Measurements from ENCODE around the gene POR.
A peak's percentile ranks its signal among the peaks of the same experiment; 100 is the strongest.

POR gene

DNA sequence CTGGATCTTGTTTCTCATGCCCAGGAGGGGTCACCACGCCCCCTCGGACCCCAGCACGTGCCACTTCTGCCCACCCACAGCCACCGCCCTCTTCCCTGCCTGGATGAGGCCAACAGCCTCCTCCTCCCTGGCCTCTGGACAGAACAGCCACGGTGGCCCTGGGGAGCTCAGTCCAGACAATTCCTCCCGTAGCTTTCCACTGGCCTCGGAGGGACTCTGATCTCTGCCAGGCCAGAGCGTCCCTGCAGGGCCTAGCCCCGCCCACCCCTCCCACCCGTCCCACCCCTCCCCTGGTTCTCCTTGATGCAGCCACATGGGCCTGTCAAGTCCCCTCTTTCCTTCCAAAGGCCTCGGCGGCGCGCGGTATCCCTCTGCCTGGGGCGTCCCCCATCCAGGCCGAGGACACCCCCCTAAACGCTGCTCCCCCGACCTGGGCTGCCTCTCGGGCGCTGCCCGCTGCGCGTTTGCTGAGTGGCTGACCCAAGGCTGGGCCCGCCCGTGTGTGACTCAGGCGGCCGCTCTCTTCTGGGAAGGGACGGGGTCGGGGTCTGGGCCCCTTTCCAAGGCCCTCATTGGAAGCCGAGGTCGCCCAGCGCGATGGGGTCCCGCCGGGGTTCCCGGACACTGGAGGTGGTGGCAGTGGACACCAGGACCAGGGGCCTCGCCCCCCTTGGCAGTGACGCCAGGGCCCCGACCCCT, 78.9 kb downstream of the POR start:
- Histone ChIP-seq H3K36me3 (ENCODE audit: insufficient read depth, low read length) (no peaks in the 10 kb centered on the region), H3F3A (ENCODE audit: low read depth) (no peaks in the 10 kb centered on the region), H3K4me1 (ENCODE audit: insufficient read depth, low read length, poor library complexity, severe bottlenecking) (peaks cover 8% of the 10 kb centered on the region), H3K9ac (ENCODE audit: low read depth, low read length, poor library complexity, severe bottlenecking) (peak overlapping the region; percentile 71), H4K20me1 (ENCODE audit: insufficient read depth, low read length, poor library complexity, severe bottlenecking) (peaks cover 3% of the 10 kb centered on the region), H3K9me3 (ENCODE audit: insufficient read depth, low read depth, low read length) (no peaks in the 10 kb centered on the region), H2AFZ (ENCODE audit: low read length) (peak overlapping the region; percentile 56), H3K4me3 (ENCODE audit: low read length, poor library complexity, severe bottlenecking) (peak overlapping the region; percentile 95), H3K9me2 (replicated peaks; ENCODE audit: low read depth, low read length) (no peaks in the 10 kb centered on the region), H3K79me2 (ENCODE audit: insufficient read depth, low read length) (no peaks in the 10 kb centered on the region), H3K27me3 (ENCODE audit: insufficient read depth, low read length, poor library complexity, severe bottlenecking) (no peaks in the 10 kb centered on the region), H3K4me2 (ENCODE audit: low read depth, low read length, poor library complexity, severe bottlenecking) (peak overlapping the region; percentile 87)
- TF ChIP-seq CTCF (conservative IDR thresholded peaks at IDR 0.05; ENCODE audit: low read length) = no peak
- TF ChIP-seq EZH2phosphoT487 (IDR thresholded peaks at IDR 0.05; ENCODE audit: borderline replicate concordance) = no peak

DNA sequence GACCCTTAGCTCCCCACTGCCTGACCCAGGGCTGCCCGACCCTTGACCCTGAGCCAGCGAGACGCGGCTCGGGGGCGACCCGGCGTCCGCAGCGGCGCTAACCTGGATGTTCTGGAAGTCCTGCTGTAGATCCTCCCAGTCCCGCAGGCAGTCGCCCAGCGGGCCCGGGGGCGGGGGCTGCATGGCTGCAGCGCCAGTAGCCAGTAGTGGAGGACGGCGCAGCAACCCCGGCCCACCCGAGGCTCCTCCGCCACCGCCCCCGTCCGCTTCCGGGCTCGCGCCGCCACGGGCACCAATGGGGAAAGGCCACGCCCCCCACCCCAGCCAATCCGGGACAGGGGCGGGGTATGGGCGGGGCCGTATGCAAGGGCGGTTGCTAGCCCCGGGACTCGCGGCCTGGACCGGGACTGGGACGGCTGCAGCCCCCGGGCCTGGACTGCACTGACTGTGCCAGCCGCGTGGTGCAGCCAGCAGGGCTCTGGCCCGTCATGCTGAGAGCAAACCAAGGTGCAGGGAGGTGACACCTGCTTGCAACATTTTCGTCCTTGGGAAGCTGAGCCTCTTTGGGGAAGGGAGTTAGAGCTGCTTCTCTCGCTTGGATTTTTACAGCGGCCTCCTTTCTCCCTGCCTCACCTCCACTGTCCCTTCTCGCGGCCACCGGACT, 79.6 kb downstream of the POR start, which contains the start of gene TMEM120A:
Gene TMEM120A, minus strand, starts transcription at position 208 of the 664 bp plus-strand sequence. Its CDS starts 25 bp downstream, at position 183.
- no peaks in the 10 kb centered on the region for H3K9me3 ChIP-seq (ENCODE audit: insufficient read depth, low read depth, low read length)
- peak within 1 kb of the TSS; percentile 81 for H2AFZ ChIP-seq (ENCODE audit: low read length)
- TF ChIP-seq CTCF (conservative IDR thresholded peaks at IDR 0.05; ENCODE audit: low read length) (no peak), EZH2phosphoT487 (IDR thresholded peaks at IDR 0.05; ENCODE audit: borderline replicate concordance) (no peak)
- no peaks in the 10 kb centered on the region for H3K27me3 ChIP-seq (ENCODE audit: insufficient read depth, low read length, poor library complexity, severe bottlenecking)
- H3K9me2 ChIP-seq (replicated peaks; ENCODE audit: low read depth, low read length) = no peaks in the 10 kb centered on the region
- no peaks in the 10 kb centered on the region for H3K79me2 ChIP-seq (ENCODE audit: insufficient read depth, low read length)
- H4K20me1 ChIP-seq (ENCODE audit: insufficient read depth, low read length, poor library complexity, severe bottlenecking) = peaks cover 3% of the 10 kb centered on the region
- peak within 1 kb of the TSS; percentile 87 for H3K4me2 ChIP-seq (ENCODE audit: low read depth, low read length, poor library complexity, severe bottlenecking)
- no peaks in the 10 kb centered on the region for H3F3A ChIP-seq (ENCODE audit: low read depth)
- no peaks in the 10 kb centered on the region for H3K36me3 ChIP-seq (ENCODE audit: insufficient read depth, low read length)
- peak within 1 kb of the TSS; percentile 71 for H3K9ac ChIP-seq (ENCODE audit: low read depth, low read length, poor library complexity, severe bottlenecking)
- peak within 1 kb of the TSS; percentile 95 for H3K4me3 ChIP-seq (ENCODE audit: low read length, poor library complexity, severe bottlenecking)
- H3K4me1 ChIP-seq (ENCODE audit: insufficient read depth, low read length, poor library complexity, severe bottlenecking) = peaks cover 8% of the 10 kb centered on the region

GRCh38 chr7:75995052-75995471, 80.1 kb downstream of the POR start:
- Histone ChIP-seq H2AFZ (ENCODE audit: low read length) (peak overlapping the region; percentile 81), H3F3A (ENCODE audit: low read depth) (no peaks in the 10 kb centered on the region), H3K9ac (ENCODE audit: low read depth, low read length, poor library complexity, severe bottlenecking) (peak overlapping the region; percentile 71), H3K36me3 (ENCODE audit: insufficient read depth, low read length) (no peaks in the 10 kb centered on the region), H3K9me3 (ENCODE audit: insufficient read depth, low read depth, low read length) (no peaks in the 10 kb centered on the region), H3K79me2 (ENCODE audit: insufficient read depth, low read length) (no peaks in the 10 kb centered on the region), H4K20me1 (ENCODE audit: insufficient read depth, low read length, poor library complexity, severe bottlenecking) (peaks cover 3% of the 10 kb centered on the region), H3K4me1 (ENCODE audit: insufficient read depth, low read length, poor library complexity, severe bottlenecking) (peaks cover 8% of the 10 kb centered on the region), H3K4me2 (ENCODE audit: low read depth, low read length, poor library complexity, severe bottlenecking) (peak overlapping the region; percentile 87), H3K27me3 (ENCODE audit: insufficient read depth, low read length, poor library complexity, severe bottlenecking) (no peaks in the 10 kb centered on the region), H3K4me3 (ENCODE audit: low read length, poor library complexity, severe bottlenecking) (peak overlapping the region; percentile 95), H3K9me2 (replicated peaks; ENCODE audit: low read depth, low read length) (no peaks in the 10 kb centered on the region)
- TF ChIP-seq CTCF (conservative IDR thresholded peaks at IDR 0.05; ENCODE audit: low read length) = no peak
- TF ChIP-seq EZH2phosphoT487 (IDR thresholded peaks at IDR 0.05; ENCODE audit: borderline replicate concordance) = no peak

Data from Loucy (cell line).